ENCODE data around the gene AHI1.

The AHI1 gene

GRCh38 chr6:135301304-135301703 lies 196.2 kb downstream of the AHI1 start:
- FAIRE-seq, result no peak
- no peak for TF ChIP-seq CTCF (IDR thresholded peaks at IDR 0.05; ENCODE audit: insufficient read depth, missing control alignments)
- no peak for DNase-seq (ENCODE audit: insufficient read length, low spot score)

GRCh38 chr6:135300576-135300975 lies 197.0 kb downstream of the AHI1 start:
- no peak for FAIRE-seq
- TF ChIP-seq CTCF (IDR thresholded peaks at IDR 0.05; ENCODE audit: insufficient read depth, missing control alignments), result no peak
- DNase-seq (ENCODE audit: insufficient read length, low spot score), result no peak

GRCh38 chr6:135299256-135299655 lies 198.3 kb downstream of the AHI1 start:
- DNase-seq (ENCODE audit: insufficient read length, low spot score), result no peak
- no peak for FAIRE-seq
- no peak for TF ChIP-seq CTCF (IDR thresholded peaks at IDR 0.05; ENCODE audit: insufficient read depth, missing control alignments)

GRCh38 chr6:135298455-135298854 lies 199.1 kb downstream of the AHI1 start:
- no peak for DNase-seq (ENCODE audit: insufficient read length, low spot score)
- no peak for TF ChIP-seq CTCF (IDR thresholded peaks at IDR 0.05; ENCODE audit: insufficient read depth, missing control alignments)

GRCh38 chr6:135296715-135297114 lies 200.8 kb downstream of the AHI1 start:
- TF ChIP-seq CTCF (IDR thresholded peaks at IDR 0.05; ENCODE audit: insufficient read depth, missing control alignments), result no peak
- FAIRE-seq, result no peak
- no peak for DNase-seq (ENCODE audit: insufficient read length, low spot score)

More at GRCh38 chr6:135298455-135298854, 199.1 kb downstream of the AHI1 start:
- FAIRE-seq, result no peak

GRCh38 chr6:135295085-135295484 lies 202.5 kb downstream of the AHI1 start:
- TF ChIP-seq CTCF (IDR thresholded peaks at IDR 0.05; ENCODE audit: insufficient read depth, missing control alignments), result no peak
- DNase-seq (ENCODE audit: insufficient read length, low spot score) (no peak), FAIRE-seq (peak; percentile 6)

GRCh38 chr6:135291288-135292076 lies 206.1 kb downstream of the AHI1 start:
- DNase-seq (ENCODE audit: insufficient read length, low spot score), result no peak
- FAIRE-seq, result no peak
- no peak for TF ChIP-seq CTCF (IDR thresholded peaks at IDR 0.05; ENCODE audit: insufficient read depth, missing control alignments)

Data from D721Med (cell line).